ENCODE data around the gene PLD4. TPM values are rescaled to one million over a fixed set of nuclear protein-coding genes. Genes with fewer than 3 reads are reported as not detected.
A peak's percentile ranks its signal among the peaks of the same experiment; 100 is the strongest.
"Not testable (repeated sequence)": the region's sequence is repeated elsewhere in the genome, so short reads cannot be mapped to it uniquely, and the experiment has no call there.

Gene PLD4
- total RNA-seq, 1 donor from 2014 or later: not detected

- peaks cover 2% of the 10 kb centered on the region for H3K9me3 Mint-ChIP-seq (ENCODE audit: unreplicated experiment)
- no peak overlapping the region for H3K27ac Mint-ChIP-seq (ENCODE audit: unreplicated experiment)
- H3K4me3 Mint-ChIP-seq (ENCODE audit: unreplicated experiment): no peak overlapping the region
- no peak for TF ChIP-seq CTCF (IDR thresholded peaks at IDR 0.05; ENCODE audit: partially characterized antibody, unreplicated experiment)
- no peak for DNase-seq
- H3K36me3 Mint-ChIP-seq (ENCODE audit: unreplicated experiment): no peaks in the 10 kb centered on the region
- H3K27me3 Mint-ChIP-seq (ENCODE audit: unreplicated experiment): no peaks in the 10 kb centered on the region
- H3K4me1 Mint-ChIP-seq (ENCODE audit: low read depth, unreplicated experiment): peaks cover 12% of the 10 kb centered on the region
Measured at GRCh38 chr14:104898195-104898558, 26.5 kb upstream of the PLD4 start.

GRCh38 chr14:104898870-104899510 lies 25.7 kb upstream of the PLD4 start:
- no peak for TF ChIP-seq CTCF (IDR thresholded peaks at IDR 0.05; ENCODE audit: partially characterized antibody, unreplicated experiment)
- peaks cover 2% of the 10 kb centered on the region for H3K36me3 Mint-ChIP-seq (ENCODE audit: unreplicated experiment)
- no peak overlapping the region for H3K4me3 Mint-ChIP-seq (ENCODE audit: unreplicated experiment)
- peak; percentile 68 for DNase-seq
- peaks cover 2% of the 10 kb centered on the region for H3K27me3 Mint-ChIP-seq (ENCODE audit: unreplicated experiment)
- H3K9me3 Mint-ChIP-seq (ENCODE audit: unreplicated experiment): peaks cover 2% of the 10 kb centered on the region
- peaks cover 12% of the 10 kb centered on the region for H3K4me1 Mint-ChIP-seq (ENCODE audit: low read depth, unreplicated experiment)
- H3K27ac Mint-ChIP-seq (ENCODE audit: unreplicated experiment): no peak overlapping the region

GRCh38 chr14:104899781-104900180 lies 24.9 kb upstream of the PLD4 start:
- DNase-seq: no peak
- Mint-ChIP-seq H3K4me3 (ENCODE audit: unreplicated experiment) (no peak overlapping the region), H3K9me3 (ENCODE audit: unreplicated experiment) (peaks cover 2% of the 10 kb centered on the region), H3K36me3 (ENCODE audit: unreplicated experiment) (peaks cover 10% of the 10 kb centered on the region), H3K27ac (ENCODE audit: unreplicated experiment) (no peak overlapping the region), H3K4me1 (ENCODE audit: low read depth, unreplicated experiment) (peaks cover 12% of the 10 kb centered on the region), H3K27me3 (ENCODE audit: unreplicated experiment) (peaks cover 4% of the 10 kb centered on the region)
- no peak for TF ChIP-seq CTCF (IDR thresholded peaks at IDR 0.05; ENCODE audit: partially characterized antibody, unreplicated experiment)

DNA sequence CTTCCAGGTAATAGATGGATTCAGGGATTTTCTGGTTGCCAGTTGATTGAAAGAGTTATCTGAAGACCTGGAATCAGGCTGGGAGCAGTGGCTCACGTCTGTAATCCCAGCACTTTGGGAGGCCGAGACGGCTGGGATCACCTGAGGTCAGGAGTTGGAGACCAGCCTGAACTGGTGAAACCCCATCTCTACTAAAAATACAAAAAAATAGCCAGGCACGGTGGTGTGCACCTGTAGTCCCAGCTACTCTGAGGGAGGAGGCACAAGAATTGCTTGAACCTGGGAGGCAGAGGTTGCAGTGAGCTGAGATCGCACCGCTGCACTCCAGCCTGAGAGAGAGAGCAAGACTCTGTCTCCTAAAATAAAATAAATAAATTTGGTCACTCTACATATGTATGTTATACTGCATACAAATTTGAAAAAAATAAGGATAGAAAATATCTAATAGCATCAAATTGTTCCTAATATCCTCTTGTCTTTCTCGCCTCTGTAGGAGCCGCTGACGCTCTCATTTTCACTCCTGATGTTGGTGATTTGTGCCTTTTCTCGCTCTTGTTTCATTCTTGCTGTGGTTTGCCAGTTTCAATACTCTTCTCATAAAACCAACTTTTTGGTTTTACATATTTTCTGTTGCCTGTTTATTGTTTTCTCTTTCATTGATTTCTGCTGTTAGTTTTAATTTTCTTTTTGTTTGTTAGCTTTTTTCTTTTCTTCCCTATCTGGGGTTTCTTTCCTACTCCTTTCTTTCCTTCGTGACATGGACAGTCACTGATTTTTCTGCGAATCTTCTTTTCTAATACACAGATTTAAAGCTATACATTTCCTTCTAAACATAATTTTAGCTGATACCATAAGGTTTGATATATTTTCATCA lies 23.8 kb upstream of the PLD4 start:
- H3K4me3 Mint-ChIP-seq (ENCODE audit: unreplicated experiment): no peak overlapping the region
- peaks cover 13% of the 10 kb centered on the region for H3K36me3 Mint-ChIP-seq (ENCODE audit: unreplicated experiment)
- H3K27me3 Mint-ChIP-seq (ENCODE audit: unreplicated experiment): peaks cover 4% of the 10 kb centered on the region
- DNase-seq: no peak
- H3K4me1 Mint-ChIP-seq (ENCODE audit: low read depth, unreplicated experiment): peaks cover 12% of the 10 kb centered on the region
- TF ChIP-seq CTCF (IDR thresholded peaks at IDR 0.05; ENCODE audit: partially characterized antibody, unreplicated experiment): no peak
- no peak overlapping the region for H3K27ac Mint-ChIP-seq (ENCODE audit: unreplicated experiment)
- H3K9me3 Mint-ChIP-seq (ENCODE audit: unreplicated experiment): peaks cover 2% of the 10 kb centered on the region

DNA sequence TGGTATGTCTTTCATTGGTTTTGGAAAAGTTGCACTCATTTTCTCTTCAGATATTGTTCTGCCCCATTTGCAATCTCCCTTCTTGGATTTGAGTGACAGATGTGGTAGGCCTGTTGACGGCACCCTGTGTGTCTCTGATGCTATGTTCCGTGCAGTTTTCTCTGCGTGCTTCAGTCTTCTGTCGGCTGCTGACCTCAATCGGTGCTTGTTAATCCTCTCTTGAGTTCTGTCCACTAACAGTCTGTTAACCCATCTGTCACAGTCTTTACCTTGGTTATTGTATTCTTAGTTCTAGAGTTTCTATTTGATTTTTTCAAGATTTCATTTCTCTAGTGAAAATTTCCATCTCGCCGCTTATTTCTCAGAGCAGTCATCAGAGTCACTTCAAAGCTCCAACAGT lies 20.7 kb upstream of the PLD4 start:
- peaks cover 11% of the 10 kb centered on the region for H3K27me3 Mint-ChIP-seq (ENCODE audit: unreplicated experiment)
- no peak for DNase-seq
- no peaks in the 10 kb centered on the region for H3K4me1 Mint-ChIP-seq (ENCODE audit: low read depth, unreplicated experiment)
- TF ChIP-seq CTCF (IDR thresholded peaks at IDR 0.05; ENCODE audit: partially characterized antibody, unreplicated experiment): no peak
- H3K4me3 Mint-ChIP-seq (ENCODE audit: unreplicated experiment): no peak overlapping the region
- no peak overlapping the region for H3K27ac Mint-ChIP-seq (ENCODE audit: unreplicated experiment)
- H3K36me3 Mint-ChIP-seq (ENCODE audit: unreplicated experiment): peaks cover 22% of the 10 kb centered on the region
- H3K9me3 Mint-ChIP-seq (ENCODE audit: unreplicated experiment): peaks cover 2% of the 10 kb centered on the region

DNA sequence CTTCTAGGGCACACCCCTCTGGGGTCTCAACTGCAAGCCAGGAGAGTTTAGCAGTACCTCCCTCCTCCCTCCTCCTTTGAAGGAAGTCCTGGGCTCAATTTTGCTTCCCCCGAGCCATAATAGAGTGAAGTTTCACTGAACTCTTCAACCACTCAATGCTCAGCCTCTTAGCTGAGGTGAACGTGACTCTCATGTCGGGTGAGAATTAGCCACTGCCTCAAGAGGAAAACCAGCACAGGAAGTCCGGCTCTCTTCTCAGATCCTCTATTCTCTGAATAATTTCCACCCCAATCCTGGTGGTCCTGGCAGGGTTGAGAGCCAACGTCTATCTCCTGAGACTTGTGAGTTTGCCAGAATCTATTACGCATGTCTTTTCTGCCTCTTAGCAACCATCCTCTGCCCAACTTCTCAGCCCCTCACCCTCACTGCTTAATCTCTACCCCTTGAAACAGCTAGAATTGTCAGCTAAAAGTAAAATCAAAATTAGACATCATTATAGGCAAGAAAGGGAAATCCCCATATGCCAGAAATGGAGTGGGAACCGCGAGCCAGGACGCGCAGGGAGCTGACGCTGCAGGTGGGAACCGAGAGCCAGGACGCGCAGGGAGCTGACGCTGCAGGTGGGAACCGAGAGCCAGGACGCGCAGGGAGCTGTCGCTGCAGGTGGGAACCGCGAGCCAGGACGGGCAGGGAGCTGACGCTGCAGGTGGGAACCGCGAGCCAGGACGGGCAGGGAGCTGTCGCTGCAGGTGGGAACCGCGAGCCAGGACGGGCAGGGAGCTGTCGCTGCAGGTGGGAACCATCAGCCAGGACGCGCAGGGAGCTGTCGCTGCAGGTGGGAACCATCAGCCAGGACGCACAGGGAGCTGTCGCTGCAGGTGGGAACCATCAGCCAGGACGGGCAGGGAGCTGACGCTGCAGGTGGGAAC lies 19.8 kb upstream of the PLD4 start:
- H3K27ac Mint-ChIP-seq (ENCODE audit: unreplicated experiment); H3K4me1 Mint-ChIP-seq (ENCODE audit: low read depth, unreplicated experiment): not testable (repeated sequence)

More for the DNA sequence above, 19.8 kb upstream of the PLD4 start:
- peaks cover 11% of the 10 kb centered on the region for H3K27me3 Mint-ChIP-seq (ENCODE audit: unreplicated experiment)
- DNase-seq; H3K9me3 Mint-ChIP-seq (ENCODE audit: unreplicated experiment); H3K4me3 Mint-ChIP-seq (ENCODE audit: unreplicated experiment): not testable (repeated sequence)
- peaks cover 25% of the 10 kb centered on the region for H3K36me3 Mint-ChIP-seq (ENCODE audit: unreplicated experiment)

Measured in glutamatergic neuron (in vitro differentiated cells).